Astrocyte of the cerebellum (primary cell): ENCODE measurements around the gene TNC.

ENCODE experiments used
- DNase-seq: peaks from one replicate; pipeline ENCODE4 v3.0.0-alpha.2; 2011; ENCODE audit warnings: low read depth
- H3K4me3 ChIP-seq: 2 replicates; pipeline ENCODE4 v1.5.1; 2011; ENCODE audit warnings: mild to moderate bottlenecking, low read depth, low read length, moderate library complexity
- in situ Hi-C: cut with HindIII; loops from 2 replicates; pipeline ENCODE4 v1.10.0; 2017; ENCODE audit warnings: low sequenced_read_pairs
- TF ChIP-seq, protein P1 (sequence below): IDR thresholded peaks from 2 replicates; pipeline ENCODE4 v1.5.1; 2012; ENCODE audit warnings: low read length, low read depth, moderate library complexity, mild to moderate bottlenecking; ENCODE audit errors: missing control alignments

The TNC gene

GRCh38 chr9:115042781-115043509 is 75.0 kb downstream of the TNC start:
- DNase-seq = no peak
- no peak overlapping the region for H3K4me3 ChIP-seq
- TF ChIP-seq, protein P1, sequence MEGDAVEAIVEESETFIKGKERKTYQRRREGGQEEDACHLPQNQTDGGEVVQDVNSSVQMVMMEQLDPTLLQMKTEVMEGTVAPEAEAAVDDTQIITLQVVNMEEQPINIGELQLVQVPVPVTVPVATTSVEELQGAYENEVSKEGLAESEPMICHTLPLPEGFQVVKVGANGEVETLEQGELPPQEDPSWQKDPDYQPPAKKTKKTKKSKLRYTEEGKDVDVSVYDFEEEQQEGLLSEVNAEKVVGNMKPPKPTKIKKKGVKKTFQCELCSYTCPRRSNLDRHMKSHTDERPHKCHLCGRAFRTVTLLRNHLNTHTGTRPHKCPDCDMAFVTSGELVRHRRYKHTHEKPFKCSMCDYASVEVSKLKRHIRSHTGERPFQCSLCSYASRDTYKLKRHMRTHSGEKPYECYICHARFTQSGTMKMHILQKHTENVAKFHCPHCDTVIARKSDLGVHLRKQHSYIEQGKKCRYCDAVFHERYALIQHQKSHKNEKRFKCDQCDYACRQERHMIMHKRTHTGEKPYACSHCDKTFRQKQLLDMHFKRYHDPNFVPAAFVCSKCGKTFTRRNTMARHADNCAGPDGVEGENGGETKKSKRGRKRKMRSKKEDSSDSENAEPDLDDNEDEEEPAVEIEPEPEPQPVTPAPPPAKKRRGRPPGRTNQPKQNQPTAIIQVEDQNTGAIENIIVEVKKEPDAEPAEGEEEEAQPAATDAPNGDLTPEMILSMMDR = no peak
- in situ Hi-C loops = no loop called here

GRCh38 chr9:115039516-115040120 is 78.3 kb downstream of the TNC start:
- H3K4me3 ChIP-seq = no peak overlapping the region
- no peak for DNase-seq
- TF ChIP-seq, protein P1 = no peak
- in situ Hi-C loops = no loop called here

DNA sequence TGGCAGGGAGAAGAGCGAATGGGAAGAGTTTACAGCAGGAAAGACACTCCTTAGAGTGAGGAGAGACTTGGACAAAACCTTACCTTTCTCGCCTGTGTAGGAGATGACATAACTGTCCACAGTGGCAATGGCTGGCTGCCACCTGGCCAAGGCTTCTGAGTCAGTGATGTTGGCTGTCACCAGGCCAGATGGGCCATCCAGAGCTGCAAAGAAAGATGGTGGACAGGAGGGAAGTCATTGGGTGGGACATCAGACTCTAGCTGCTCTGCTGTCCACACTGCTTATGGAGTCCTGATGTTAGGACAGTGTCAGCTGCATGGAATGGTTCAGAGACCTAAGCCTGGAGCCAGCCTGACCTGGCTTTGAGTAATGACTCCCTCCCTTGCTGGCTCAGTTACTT is 79.8 kb downstream of the TNC start:
- no peak overlapping the region for H3K4me3 ChIP-seq
- TF ChIP-seq, protein P1 = no peak
- no peak for DNase-seq
- in situ Hi-C loops = no loop called here

GRCh38 chr9:115036691-115037090 is 81.3 kb downstream of the TNC start:
- in situ Hi-C loops = no loop called here
- TF ChIP-seq, protein P1 = no peak
- no peak overlapping the region for H3K4me3 ChIP-seq
- no peak for DNase-seq

GRCh38 chr9:115035841-115036612 is 81.9 kb downstream of the TNC start:
- TF ChIP-seq, protein P1 = no peak
- DNase-seq = peak; percentile 80
- in situ Hi-C loops = no loop called here
- H3K4me3 ChIP-seq = no peak overlapping the region

- in situ Hi-C loops = no loop called here
- no peak overlapping the region for H3K4me3 ChIP-seq
- peak; percentile 91 for DNase-seq
- TF ChIP-seq, protein P1 = no peak
Measured at GRCh38 chr9:115034801-115035200, 83.2 kb downstream of the TNC start.
